ENCODE data around the gene IFITM10.

The IFITM10 gene

DNA sequence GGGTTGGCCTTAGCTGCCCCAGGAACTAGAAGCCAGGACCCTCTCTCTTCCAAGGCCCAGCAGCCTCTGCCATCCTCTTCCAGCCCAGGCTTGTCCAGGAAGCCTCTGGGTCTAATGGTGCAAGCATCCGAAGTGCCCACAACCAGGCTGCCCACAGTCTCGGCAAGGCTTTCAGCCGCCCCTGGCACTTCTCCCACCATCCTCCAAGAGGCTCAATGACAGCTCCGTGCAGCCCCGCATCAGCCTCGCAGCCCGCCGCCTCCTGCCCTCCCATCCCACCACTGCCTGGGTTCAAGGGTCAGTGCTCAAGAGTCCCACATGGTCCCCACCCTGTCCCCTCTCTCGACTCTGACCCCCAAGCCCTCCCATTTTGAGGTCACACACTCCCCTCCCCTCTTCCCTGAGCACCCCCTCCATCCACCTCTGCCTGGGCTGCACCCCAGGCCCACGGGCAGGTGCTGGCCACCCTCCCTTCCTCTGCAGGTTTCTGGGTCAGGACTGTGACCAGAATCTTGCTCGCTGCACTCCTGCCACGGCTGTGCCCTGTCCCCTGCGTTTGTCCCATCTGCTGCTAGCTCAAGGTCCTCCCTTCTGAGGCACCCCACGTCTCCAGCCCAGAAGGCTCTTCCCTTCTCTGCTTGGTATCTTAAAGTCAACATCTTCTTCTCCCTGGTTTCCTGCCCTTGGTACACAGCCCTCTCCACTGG lies 17.2 kb downstream of the IFITM10 start:
- TF ChIP-seq, protein P1, sequence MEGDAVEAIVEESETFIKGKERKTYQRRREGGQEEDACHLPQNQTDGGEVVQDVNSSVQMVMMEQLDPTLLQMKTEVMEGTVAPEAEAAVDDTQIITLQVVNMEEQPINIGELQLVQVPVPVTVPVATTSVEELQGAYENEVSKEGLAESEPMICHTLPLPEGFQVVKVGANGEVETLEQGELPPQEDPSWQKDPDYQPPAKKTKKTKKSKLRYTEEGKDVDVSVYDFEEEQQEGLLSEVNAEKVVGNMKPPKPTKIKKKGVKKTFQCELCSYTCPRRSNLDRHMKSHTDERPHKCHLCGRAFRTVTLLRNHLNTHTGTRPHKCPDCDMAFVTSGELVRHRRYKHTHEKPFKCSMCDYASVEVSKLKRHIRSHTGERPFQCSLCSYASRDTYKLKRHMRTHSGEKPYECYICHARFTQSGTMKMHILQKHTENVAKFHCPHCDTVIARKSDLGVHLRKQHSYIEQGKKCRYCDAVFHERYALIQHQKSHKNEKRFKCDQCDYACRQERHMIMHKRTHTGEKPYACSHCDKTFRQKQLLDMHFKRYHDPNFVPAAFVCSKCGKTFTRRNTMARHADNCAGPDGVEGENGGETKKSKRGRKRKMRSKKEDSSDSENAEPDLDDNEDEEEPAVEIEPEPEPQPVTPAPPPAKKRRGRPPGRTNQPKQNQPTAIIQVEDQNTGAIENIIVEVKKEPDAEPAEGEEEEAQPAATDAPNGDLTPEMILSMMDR (IDR thresholded peaks at IDR 0.05), result no peak

DNA sequence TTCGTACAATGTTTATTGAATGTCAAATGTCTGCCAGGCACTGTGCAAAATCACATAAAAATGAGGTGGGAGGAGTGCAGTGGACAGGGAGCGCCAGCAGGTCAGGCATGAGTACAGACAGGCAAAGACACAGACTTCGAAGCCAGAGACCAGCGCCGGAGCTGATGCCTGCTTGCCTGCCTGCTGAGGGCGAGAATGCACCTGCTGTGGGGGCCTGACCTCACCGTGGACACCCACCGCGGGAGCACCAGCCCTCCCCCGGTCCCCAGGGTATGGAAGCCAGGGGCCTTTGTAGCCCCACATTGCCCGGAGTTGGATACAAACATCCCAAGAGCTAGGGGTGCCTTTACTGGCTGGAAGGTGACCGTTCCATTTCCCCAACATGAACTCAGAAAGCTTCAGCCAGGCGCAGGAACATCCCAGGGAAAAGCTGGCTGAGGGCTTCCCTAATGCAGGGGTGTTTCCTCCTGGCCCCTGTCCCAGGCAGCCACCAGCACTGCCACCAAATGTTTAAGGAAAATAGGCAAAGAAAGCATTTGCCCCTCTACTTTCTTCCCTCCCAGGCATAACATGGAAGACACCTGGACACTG lies 17.9 kb downstream of the IFITM10 start:
- TF ChIP-seq, protein P1 (IDR thresholded peaks at IDR 0.05), result no peak

DNA sequence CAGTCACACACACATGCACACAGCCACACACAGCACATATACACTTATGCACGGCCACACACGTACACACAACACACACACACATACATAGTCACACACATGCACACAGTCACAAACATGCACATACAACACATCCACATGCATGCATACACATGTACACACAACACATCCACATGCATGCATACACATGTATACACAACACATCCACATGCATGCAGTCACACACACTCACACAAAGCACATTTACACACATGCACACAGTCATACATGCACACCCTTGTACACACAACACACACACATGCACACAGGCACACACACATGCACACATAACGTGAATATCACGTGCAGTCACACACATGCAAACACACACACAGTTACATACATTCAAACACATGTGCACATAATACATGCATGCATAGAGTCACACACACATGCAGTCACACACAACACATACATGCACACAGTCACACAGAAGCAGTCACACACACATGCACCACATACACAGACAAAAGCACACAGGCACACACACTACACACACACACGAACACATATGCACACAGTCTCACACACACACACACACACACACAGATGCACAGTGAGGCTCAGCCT lies 18.8 kb downstream of the IFITM10 start:
- TF ChIP-seq, protein P1 (IDR thresholded peaks at IDR 0.05), result no peak

GRCh38 chr11:1730059-1730629 lies 20.3 kb downstream of the IFITM10 start:
- TF ChIP-seq, protein P1 (IDR thresholded peaks at IDR 0.05), result no peak

DNA sequence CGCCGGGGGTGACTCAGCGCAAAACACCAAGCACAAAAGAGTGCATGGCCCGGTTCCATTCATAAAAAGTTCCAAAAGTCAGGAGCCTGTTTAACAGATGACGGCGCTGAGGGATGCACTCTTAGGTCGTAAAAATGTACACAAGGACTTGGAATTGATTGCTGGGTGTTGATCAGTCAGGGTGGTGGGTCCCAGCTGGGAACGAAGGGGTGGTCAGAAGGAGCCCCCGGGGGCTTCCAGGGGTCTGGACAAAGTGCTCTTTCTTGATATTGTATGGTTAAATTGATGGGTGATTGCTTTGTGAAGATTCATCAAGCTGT lies 20.7 kb downstream of the IFITM10 start:
- TF ChIP-seq, protein P1 (IDR thresholded peaks at IDR 0.05), result no peak

DNA sequence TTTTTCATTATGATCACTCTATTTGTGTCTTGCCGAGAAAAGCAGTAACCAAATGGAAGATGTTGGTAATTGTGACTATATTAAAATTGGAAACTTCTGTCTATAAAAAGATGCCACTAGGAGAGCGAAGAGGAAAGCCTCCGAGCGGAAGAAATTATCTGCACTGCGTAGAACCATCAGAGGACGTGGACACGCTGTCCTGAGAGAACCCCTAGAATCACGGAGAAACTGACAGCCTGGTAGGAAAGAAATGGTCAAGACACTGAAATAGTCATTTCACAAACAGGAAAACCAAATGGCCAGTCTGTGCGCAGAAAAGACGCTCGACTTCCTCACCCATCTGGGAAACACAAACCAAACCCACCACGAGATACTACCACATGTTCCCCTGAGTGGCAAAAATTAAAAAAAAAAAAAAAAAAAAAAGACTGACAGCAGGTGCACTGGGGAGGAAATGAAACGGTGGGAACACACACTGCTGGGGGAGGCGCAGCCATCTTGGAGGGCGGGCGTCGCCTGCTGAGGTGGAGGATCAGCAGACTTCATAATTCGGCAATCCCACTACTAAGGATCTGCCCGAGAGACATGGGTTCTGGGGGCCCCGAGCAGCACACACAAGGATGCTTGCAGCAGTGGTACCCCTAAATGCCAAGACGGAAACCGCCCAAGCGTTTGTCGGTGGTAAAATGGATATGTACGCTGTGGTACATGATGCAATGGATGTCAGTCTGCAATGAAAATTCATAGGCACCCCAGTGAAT lies 21.3 kb downstream of the IFITM10 start:
- TF ChIP-seq, protein P1 (IDR thresholded peaks at IDR 0.05), result no peak

GRCh38 chr11:1728301-1728700 lies 22.1 kb downstream of the IFITM10 start:
- TF ChIP-seq, protein P1 (IDR thresholded peaks at IDR 0.05), result no peak
